GM19328 (cell line): ENCODE data around the gene TTLL10.

ENCODE experiments used
- ATAC-seq: cut with Tn5 transposase; IDR thresholded peaks from one replicate; pipeline ENCODE4 v1.9.1; 2021; ENCODE audit warnings: mild to moderate bottlenecking, moderate library complexity; ENCODE audit not compliant: unreplicated experiment

TTLL10 gene, protein sequence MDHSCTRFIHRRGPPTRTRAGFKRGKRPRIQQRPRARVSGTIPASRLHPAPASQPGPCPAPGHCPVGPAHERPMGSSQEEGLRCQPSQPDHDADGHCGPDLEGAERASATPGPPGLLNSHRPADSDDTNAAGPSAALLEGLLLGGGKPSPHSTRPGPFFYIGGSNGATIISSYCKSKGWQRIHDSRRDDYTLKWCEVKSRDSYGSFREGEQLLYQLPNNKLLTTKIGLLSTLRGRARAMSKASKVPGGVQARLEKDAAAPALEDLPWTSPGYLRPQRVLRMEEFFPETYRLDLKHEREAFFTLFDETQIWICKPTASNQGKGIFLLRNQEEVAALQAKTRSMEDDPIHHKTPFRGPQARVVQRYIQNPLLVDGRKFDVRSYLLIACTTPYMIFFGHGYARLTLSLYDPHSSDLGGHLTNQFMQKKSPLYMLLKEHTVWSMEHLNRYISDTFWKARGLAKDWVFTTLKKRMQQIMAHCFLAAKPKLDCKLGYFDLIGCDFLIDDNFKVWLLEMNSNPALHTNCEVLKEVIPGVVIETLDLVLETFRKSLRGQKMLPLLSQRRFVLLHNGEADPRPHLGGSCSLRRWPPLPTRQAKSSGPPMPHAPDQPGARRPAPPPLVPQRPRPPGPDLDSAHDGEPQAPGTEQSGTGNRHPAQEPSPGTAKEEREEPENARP

DNA sequence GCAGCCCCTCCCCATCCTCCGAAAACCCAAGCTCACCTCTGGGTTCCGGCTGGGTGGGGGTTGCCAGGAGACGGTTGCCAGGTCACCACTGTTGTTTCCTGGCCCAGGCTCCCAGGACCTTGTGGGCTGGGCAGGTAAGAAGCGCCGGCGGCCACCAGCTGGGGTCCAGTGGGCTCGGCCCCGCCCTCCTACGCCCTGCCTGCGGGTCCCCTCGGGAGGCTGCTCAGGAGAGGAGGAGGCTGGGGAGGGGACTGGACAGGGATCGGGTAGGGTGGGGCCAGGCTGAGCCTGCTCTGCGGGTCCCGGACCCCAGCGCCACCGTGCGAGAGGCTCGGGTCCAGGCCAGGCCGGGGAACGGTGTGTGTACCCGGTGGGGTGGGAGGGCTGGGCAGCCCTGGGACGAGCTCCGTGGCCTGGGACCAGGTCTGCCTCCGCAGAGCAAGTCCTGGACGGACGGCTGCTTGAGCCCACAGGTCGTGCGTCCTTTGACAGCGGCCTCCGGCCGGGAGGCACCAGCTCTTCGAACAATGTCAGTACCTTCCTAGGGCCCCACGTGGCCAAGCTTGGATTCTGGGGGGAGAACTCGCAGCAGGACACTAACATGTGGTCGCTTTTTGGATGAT, at the start of gene TTLL10:
Gene TTLL10 (plus strand): TSS at position 88 of the 623 bp plus-strand sequence. CDS start 5,336 bp downstream, outside the sequence.
- no peak for ATAC-seq

DNA sequence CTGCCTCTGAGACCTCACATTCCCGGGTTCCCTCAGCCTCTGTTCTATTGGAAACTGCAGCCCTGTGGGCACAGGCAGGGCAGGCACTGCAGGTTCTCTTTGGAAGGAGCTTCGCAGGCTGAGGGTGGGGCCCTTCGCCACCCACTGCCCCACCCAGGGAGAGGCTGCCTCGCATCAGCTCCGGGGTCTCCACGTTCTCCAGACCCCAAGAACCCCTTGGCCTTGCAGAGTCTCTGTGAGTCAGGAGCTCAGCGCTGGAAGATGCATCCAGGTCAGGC, 49.2 kb upstream of the TTLL10 start:
- ATAC-seq: no peak

DNA sequence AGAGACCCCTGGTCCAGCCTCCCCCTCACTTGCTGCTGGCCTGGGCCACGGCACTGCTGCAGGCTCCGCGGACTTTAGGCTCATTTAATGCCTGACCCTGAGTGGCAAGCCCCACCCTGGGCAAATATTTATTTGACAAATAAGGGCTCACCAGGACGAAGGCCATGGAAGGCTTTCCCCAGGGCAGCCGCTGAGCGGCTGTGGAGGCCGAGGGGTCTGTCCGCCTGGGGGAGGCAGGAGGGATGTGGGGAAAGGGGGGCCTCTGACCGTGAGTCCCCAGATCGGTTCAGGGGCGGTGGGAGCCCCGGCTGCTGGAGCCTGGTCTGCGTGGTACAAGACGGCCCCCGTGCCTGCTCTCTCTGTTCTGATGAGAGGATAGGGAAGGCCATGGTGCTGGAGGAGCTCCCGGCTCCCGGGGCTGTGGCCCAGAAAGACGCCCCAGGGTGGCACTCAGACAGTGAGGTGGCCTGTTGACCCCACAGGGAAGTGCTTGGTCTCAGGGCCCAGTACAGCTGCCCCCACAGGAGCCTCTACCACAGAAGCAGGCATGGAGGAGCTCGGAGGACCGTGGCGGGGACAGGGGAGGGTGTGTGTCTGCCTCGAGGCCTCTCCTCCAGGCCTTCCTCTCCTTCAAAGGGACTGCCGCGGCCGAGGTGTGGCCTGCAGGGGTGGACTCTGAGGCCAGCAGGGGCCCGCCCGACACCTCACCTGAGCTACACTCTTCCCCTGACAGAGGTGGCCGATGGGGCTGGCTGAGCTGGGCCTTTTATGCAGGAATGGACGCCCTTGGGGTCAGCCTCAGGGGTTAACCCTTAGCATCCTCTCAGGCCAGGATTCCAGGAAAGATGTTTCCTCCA, 48.7 kb upstream of the TTLL10 start:
- ATAC-seq: no peak

DNA sequence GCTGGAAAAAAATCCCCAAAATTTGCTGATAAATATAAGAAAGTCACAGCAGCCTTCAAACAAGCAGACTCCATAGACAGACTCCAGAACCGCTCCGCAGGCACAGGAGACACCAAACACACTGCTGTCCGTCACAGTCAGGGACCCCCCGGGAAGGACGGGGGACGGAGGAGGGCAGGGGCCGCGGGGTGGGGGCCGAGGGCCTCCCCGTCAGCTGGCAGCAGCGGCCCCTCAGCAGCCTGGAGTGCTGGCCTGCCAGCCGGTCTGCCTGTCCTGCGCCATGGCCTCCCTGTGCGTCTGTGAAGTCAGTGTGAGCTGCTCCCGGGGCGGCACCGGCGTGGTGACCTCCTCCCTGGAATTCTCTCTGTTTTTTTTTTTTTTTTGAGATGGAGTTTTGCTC, 47.7 kb upstream of the TTLL10 start:
- no peak for ATAC-seq

DNA sequence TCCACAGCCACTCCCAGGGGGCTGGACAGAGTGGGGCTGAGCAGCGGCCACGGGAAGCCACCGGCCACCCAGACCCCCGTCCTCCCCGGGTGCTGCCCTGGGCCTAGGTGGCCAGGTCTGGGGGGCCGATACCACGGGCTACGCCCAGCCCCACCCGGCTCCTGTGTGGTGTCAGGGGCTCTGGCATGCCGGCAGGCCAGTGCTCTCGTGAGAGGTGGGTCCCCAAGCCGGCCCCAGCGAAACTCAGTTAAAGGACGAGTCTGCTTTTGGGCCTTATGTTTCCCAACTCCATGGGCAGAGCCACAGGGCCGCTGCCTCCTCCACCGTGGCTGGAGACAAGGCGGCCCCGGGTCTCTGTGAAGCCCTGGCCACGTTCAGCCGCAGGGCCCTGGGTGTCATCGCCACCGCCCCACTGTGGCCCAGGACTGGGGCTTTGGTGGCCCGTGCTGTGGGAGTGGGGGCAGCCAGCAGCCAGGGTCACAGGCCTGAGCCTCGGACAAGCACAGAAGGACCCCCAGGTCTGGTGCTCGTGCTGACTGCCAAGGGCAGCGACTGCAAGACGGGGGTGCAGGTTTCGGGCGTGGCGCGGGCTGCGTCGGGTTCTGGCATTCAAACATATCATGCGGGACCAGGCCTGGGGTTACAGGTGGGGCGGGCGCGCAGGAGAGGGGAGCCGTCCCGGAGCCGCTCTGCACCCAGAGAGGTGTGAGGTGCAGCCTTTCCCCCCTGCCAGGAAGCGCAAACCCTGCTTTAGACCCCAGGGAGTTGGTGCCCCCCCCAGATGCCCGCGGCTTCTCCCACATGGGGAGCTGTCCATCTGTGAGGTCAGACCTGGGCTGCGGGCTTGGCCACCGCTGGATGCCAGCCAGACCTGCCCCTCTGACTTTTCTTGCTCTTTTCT, 45.9 kb upstream of the TTLL10 start:
- no peak for ATAC-seq

DNA sequence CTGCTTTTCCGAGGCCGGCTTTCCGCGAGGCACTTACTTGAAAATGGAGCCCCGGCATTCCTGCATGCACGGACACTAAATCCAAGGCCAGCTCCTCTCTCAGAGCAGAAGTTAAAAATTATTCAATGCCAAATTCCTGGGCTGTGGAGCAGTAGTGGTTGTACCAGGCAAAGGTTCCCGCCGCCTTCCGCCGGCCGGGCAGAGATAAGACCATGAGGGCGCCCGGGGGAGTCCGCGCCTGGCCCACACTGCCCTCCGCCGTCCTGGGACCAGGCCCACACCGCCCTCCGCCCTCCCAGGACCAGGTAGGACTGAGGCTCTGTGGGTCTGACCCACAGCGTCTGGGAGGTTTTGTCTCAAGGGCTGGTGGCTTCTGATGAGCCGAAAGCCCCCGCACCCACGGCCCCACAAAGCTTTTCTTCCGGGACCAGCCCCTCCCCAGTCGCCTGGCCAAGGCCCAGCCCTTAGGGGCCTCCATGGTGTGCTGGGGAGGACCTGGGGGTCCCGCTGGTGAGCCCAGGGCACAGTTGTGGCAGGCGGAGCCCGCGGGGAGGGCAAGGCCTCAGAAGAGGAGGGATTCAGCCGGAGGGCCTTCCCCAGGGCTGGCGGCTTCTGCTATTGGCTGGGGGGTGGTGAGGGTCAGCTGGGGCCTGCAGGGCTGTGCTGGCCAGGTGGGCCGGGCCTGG, 45.1 kb upstream of the TTLL10 start:
- no peak for ATAC-seq

DNA sequence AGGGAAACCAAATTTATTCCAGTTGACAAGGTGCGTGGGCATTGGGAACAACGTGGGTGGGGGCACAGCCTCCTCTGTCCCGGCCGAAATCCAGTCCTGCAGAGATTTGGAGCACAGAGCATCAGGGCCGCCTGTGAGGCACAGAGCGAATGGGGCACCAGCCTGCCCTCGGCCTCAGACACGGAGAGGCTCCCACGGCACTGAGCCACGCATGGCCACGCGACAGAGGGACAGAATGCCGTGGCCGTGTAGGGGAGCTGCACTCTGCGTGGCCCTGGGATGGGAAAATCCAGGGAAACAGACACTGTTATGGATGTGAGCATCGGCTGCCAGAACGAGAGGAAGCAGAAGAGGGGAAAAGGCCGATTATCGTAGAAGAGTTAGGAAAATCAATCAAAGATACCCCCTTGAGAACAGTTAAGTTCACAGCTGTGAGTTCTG, 44.3 kb upstream of the TTLL10 start:
- ATAC-seq: no peak

DNA sequence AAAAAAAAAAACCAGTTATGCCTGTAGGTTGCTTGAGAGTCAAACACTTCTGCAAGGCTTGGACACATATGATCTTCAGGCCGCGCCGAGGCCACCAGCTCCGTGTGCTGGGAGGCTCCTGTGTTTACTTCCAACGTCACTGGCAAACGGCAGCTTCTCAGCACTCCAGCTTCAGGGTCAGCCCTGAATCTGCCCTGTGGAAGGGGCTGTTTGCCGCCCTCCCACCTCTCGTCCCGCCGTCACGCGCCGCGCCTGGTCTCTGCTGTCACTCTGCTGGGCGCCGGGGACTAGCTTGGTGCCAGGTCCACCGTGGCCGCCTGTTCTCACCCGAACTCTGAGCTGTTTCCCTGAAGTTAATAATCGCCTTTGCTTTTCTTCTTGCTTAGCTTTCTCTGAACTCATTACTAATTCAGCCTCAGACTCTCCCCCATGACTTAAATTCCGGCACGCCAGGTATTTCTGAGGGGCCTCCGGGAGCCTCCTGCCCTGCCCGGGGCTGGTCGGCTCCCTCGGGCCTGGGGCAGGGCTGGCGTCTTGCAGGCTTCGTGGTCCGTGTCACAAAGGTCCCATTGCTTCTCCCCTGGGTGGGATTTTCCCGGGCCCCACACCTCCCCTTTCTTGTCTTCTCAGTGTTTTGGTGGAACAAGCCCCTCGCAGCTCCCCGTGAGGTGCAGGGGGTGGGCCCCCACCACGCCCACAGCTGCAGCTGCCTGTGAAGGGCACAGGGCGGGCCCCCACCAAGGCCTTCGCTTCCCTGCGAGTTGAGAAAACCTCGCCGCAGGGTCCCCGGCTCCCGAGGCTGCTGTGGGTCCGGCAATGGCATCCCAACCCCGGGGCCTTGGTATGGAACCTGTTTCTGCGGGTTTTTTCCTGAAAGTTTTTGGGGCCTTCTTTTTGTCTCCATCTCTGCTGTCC, 43.2 kb upstream of the TTLL10 start:
- no peak for ATAC-seq

DNA sequence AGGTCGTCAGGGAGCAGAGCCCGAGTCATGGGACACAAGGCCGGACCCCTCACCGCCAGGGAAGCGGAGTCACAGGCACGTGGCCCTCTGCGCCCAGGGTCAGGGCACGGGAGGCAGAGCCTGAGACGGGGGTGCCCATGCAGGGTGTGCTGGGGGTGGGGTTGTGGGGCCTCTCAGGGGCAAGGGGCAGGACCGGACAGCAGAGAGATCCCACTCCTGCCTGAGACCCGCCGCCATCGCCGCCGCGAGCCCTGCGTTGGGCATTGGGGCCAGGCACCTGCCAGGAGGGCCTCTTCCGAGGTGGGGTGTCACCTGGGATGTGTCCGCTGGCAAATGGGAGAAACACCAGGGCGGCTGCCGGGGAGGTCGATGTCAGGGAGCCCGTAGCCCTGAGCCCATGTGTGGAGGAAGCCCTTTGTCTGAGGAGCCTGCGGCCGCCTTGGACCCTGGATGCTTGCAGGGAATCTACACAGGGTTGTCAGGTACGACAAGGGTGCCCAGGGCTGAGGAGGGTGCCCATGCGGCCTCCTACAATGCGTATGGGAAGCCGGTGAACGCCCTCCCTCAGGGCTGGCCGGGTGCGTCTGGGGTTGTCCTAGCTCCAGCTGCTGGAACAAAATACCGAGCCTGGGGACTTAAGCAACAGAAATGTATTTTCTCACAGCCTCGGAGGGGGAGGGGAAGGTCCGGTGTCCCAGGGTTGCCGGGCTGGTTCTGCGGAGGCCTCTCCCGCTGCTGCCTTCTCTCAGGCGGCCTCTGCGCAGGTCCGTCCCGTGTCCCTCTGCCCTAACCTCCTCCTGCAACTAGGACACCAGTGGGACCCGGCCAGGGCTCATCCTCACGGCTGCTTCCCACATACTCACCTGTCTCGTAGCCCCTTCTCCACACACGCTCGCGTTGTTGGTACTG, 41.4 kb upstream of the TTLL10 start:
- no peak for ATAC-seq

DNA sequence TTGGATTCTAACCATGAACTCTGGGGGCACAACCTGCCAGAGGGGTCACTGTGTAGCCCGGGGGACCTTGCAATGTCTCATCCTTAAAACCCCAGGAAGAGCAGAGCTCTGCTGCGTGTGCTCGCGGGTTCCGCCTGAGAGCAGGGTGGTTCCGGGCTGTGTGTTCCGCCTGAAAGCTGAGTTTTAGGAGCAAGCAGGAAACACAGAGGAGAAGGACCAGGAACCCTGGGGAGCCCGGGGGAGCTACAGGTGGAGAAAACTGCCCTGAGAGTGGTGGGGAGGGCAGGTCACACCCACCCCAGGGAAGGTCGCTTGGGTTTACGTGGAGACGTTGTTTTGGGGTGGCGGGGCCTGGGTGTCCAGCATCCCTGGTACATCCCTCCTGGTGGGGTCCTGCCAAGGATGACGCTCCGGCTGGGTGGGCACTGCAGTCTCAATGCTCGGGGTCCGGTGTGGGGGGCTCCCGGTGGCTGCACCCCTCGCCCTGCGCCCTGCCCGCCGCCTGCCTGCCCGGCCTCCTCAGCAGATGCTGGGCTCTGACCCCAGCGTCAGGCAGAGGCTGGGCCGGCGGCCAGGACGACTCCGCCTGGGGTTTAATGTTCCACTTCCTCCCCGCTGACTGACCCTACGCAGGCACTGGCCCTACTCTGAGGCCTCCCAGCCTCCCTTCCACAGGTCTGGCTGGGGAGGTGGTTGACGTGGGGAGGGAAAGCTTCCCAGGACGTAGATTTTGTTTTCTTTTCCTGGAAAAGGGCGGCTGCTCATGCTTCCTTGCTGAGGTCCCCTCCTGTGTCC, 40.5 kb upstream of the TTLL10 start:
- no peak for ATAC-seq

DNA sequence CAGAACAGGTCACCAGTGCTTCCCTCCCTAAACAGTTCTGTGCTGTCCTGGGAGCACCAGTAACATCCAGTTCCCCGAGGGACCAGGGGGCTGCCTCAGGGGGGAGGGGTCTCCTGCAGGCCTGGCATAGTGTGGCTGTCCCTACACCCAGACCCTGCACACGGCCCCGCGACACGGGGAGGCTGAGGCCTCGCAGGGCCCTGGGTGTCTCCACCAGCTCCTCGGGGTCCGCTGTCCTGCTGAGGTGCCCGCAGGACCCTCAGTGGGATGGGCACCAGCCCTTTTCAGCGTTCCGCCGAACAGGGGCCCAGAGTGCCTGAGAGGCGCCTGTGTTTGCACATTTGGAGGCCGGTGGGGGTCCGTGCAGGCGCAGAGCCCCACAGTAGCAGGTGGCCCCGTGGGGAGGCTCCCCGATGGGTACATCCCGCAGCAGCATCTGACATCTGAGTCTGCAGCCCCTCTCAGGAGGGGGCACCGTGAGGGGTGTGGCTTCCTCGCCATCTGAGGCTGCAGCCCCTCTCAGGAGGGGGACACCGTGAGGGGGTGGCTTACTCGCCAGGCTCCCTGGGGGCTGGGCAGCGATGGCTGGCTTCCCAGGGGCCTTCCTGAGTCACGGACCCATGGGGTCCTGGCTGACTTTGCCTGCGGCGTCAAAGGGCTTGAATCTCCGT, 39.2 kb upstream of the TTLL10 start:
- ATAC-seq: no peak

DNA sequence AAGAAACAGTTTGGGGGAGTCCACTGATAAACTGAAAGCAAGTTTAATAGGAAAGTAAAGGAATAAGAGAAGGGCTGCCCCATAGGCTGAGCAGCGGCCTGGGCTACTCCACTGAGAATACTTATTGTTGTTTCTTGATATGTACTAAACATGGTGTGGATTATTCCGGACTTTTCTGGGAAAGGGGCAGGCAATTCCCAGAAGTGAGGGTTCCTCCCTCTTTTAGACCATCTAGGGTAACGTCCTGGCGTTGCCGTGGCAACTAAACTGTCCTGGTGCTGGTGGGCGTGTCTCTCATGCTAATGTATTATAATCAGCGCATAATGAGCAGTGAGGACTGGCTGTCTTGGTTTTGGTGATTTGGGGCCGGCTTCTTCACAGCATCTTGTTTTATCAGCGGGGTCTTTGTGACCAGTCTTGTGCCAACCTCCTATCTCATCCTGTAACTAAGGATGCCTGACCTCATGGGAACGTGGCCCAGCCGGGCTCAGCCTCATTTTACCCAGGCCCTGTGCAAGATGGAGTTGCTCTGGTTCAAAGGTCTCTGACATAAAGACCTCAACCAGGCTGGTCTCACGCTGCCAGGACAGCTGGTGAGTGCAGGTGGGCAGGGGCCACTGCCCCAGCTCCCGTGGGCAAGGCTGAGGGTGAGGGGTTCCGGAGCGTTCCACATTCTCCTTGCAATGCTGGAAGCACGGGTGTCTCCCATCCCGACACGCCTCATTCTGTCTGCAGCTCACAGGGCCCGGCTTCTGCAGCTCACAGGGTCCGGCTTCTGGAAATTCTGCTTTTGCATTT, 38.1 kb upstream of the TTLL10 start:
- no peak for ATAC-seq

DNA sequence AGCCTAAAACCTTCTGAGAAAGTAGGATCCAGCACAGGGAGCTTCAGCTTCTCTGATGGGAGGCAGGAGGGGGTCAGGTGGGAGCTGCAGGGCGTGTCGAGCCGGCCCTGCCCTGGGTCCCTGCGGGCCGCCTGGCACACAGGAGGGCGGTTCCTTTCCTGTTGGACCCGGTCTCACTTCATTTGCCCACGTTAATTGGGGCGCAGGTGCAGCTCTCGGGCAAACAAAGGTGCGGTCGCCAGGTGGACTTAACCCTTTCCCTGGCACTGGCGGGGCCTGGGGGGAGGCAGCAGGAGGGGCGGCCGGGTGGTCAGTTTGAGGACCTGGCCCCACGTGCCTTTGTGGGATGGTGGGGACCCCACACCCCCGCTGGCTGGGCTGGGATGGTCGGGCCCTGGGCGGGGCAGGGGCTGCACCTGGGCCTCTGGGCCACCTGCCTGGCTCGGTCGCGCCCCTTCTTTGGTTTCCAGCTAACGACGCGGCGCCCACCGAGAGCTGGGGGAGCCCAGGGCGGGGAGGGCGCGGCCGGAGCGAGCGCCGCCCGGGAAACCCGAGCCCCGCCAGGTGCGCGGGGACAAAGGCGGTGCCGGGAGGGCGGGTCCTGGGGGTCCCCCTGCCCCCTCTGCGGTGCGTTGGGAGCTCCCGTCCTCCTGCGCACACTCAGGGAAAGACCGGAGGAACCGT, 37.0 kb upstream of the TTLL10 start:
- ATAC-seq: no peak

DNA sequence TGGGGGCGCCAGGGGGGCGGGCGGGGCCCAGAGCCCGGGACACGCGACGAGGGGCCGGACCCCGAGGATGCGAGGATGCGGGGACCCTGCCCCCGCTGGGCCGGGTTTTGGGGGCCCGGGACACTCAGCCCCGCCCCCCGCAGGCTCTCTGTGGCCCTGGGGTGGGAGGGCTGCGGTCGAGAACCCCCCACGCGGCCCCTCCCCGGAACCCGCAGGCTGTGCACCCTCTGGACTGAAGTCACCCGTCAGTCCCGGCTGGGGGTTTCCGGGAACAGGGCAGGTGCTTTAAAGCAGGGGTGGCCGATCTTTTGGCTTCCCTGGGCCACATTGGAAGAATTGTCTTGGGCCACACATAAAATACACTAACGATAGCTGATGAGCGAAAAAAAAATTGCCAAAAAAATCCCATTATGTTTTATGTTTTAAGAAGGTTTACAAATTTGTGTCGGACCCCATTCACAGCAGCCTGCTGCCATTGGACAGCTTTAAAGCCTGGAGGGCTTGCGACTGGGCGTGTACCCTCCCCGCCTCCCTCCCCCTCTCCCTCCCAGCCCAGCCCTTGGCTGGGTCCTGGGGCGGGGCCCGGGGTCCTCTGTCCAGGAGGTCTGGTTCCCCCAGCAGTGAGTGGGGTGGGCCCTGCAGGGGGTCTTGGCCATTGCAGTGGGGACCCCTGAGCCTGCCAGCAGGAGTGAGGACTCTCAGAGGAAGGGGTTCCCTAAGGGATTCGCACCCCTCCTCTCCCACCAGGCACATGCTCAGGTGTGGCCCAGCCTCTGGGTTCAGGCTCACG, 36.2 kb upstream of the TTLL10 start:
- ATAC-seq: no peak
